Measurements from ENCODE around the gene RAB4B. TPM values are rescaled to one million over a fixed set of nuclear protein-coding genes. Genes with fewer than 3 reads are reported as not detected.
A peak's percentile ranks its signal among the peaks of the same experiment; 100 is the strongest.

The RAB4B gene
- total and polyA plus RNA-seq, 2 of the 13 experiments (the other 11 are each of a cell fraction or from before 2014, with no cell fraction given) = 3.3 to 5.4 TPM

DNA sequence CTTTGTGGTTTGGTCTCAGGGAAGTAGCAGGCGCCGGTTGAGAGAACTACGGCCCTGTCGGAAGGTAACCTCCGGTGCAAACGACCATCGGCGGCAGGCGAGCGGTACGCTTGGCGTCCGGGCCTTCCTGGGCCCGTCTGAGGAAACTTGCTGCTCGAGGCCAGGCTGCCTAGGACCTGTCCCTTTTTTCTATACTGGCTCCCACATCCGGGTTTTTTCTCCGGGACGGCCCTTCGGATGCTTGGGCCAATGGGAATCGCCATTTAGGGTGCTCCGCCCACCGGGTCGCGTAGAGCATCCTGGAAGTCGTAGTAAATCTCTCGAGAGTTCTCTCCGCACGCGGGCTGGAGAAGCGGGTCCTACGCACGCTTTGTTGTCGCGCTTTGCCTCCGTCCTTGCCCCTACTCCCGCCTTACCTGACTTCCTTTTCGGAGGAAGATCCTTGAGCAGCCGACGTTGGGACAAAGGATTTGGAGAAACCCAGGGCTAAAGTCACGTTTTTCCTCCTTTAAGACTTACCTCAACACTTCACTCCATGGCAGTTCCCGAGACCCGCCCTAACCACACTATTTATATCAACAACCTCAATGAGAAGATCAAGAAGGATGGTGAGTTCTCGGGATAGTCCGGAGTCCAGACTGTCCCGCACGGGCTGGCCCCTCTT lies 27.0 kb upstream of the RAB4B start, which contains the start of gene SNRPA (continued):
- TF ChIP-seq, protein P1, sequence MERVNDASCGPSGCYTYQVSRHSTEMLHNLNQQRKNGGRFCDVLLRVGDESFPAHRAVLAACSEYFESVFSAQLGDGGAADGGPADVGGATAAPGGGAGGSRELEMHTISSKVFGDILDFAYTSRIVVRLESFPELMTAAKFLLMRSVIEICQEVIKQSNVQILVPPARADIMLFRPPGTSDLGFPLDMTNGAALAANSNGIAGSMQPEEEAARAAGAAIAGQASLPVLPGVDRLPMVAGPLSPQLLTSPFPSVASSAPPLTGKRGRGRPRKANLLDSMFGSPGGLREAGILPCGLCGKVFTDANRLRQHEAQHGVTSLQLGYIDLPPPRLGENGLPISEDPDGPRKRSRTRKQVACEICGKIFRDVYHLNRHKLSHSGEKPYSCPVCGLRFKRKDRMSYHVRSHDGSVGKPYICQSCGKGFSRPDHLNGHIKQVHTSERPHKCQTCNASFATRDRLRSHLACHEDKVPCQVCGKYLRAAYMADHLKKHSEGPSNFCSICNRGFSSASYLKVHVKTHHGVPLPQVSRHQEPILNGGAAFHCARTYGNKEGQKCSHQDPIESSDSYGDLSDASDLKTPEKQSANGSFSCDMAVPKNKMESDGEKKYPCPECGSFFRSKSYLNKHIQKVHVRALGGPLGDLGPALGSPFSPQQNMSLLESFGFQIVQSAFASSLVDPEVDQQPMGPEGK (CRISPR knock-in tag; IDR thresholded peaks at IDR 0.05) = no peak; the same call in 1 of the 2 replicates
- peak; percentile 79; the same call in 1 of the 2 replicates for TF ChIP-seq ZNF773 (CRISPR knock-in tag; IDR thresholded peaks at IDR 0.05; ENCODE audit: borderline replicate concordance)
- no peak for TF ChIP-seq ZNF235 (CRISPR knock-in tag; IDR thresholded peaks at IDR 0.05; ENCODE audit: borderline replicate concordance)
- TF ChIP-seq, protein P2, sequence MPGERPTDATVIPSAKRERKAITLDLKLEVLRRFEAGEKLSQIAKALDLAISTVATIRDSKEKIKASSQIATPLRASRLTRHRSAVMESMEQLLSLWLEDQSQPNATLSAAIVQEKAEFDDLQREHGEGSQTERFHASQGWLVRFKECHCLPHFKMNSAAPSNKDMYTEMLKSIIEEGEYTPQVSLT (CRISPR knock-in tag; IDR thresholded peaks at IDR 0.05; ENCODE audit: borderline replicate concordance, low read depth) = no peak
- TF ChIP-seq ZNF788 (CRISPR knock-in tag; IDR thresholded peaks at IDR 0.05; ENCODE audit: borderline replicate concordance) = no peak
- TF ChIP-seq ZMYM4 (CRISPR knock-in tag; IDR thresholded peaks at IDR 0.05) = peak; percentile 3; the same call in 1 of the 2 replicates
- TF ChIP-seq, protein P3, sequence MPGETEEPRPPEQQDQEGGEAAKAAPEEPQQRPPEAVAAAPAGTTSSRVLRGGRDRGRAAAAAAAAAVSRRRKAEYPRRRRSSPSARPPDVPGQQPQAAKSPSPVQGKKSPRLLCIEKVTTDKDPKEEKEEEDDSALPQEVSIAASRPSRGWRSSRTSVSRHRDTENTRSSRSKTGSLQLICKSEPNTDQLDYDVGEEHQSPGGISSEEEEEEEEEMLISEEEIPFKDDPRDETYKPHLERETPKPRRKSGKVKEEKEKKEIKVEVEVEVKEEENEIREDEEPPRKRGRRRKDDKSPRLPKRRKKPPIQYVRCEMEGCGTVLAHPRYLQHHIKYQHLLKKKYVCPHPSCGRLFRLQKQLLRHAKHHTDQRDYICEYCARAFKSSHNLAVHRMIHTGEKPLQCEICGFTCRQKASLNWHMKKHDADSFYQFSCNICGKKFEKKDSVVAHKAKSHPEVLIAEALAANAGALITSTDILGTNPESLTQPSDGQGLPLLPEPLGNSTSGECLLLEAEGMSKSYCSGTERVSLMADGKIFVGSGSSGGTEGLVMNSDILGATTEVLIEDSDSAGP (CRISPR knock-in tag; IDR thresholded peaks at IDR 0.05; ENCODE audit: borderline replicate concordance) = peak; percentile 98
- no peak for TF ChIP-seq MTF1 (CRISPR knock-in tag; IDR thresholded peaks at IDR 0.05)
- TF ChIP-seq POLR2G (IDR thresholded peaks at IDR 0.05; ENCODE audit: low read depth, low read length) = peak; percentile 84
- no peak for TF ChIP-seq ZNF256 (CRISPR knock-in tag; conservative IDR thresholded peaks at IDR 0.05)
- no peak for TF ChIP-seq ZNF572 (CRISPR knock-in tag; IDR thresholded peaks at IDR 0.05)
- no peak for TF ChIP-seq GPN1 (CRISPR knock-in tag; IDR thresholded peaks at IDR 0.05; ENCODE audit: borderline replicate concordance)
- no peak for TF ChIP-seq ZKSCAN8 (CRISPR knock-in tag; IDR thresholded peaks at IDR 0.05; ENCODE audit: borderline replicate concordance)
- no peak for TF ChIP-seq ZNF224 (CRISPR knock-in tag; IDR thresholded peaks at IDR 0.05)
- no peak for TF ChIP-seq SSRP1 (CRISPR knock-in tag; IDR thresholded peaks at IDR 0.05)
- TF ChIP-seq ARNT2 (CRISPR knock-in tag; IDR thresholded peaks at IDR 0.05; ENCODE audit: low read depth) = 0 out of 2 replicates have a peak, but pooled peaks have one; percentile 3
- TF ChIP-seq, protein P4, sequence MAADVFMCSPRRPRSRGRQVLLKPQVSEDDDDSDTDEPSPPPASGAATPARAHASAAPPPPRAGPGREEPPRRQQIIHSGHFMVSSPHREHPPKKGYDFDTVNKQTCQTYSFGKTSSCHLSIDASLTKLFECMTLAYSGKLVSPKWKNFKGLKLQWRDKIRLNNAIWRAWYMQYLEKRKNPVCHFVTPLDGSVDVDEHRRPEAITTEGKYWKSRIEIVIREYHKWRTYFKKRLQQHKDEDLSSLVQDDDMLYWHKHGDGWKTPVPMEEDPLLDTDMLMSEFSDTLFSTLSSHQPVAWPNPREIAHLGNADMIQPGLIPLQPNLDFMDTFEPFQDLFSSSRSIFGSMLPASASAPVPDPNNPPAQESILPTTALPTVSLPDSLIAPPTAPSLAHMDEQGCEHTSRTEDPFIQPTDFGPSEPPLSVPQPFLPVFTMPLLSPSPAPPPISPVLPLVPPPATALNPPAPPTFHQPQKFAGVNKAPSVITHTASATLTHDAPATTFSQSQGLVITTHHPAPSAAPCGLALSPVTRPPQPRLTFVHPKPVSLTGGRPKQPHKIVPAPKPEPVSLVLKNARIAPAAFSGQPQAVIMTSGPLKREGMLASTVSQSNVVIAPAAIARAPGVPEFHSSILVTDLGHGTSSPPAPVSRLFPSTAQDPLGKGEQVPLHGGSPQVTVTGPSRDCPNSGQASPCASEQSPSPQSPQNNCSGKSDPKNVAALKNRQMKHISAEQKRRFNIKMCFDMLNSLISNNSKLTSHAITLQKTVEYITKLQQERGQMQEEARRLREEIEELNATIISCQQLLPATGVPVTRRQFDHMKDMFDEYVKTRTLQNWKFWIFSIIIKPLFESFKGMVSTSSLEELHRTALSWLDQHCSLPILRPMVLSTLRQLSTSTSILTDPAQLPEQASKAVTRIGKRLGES (CRISPR knock-in tag; IDR thresholded peaks at IDR 0.05; ENCODE audit: borderline replicate concordance) = 0 out of 2 replicates have a peak, but pooled peaks have one; percentile 46
- TF ChIP-seq HNF4G (IDR thresholded peaks at IDR 0.05; ENCODE audit: borderline replicate concordance, low read depth, low read length) = no peak; the same call in 1 of the 2 replicates
- TF ChIP-seq HNF4G (CRISPR knock-in tag; IDR thresholded peaks at IDR 0.05; ENCODE audit: borderline replicate concordance, low read depth) = no peak
- TF ChIP-seq ZEB1 (IDR thresholded peaks at IDR 0.05; ENCODE audit: insufficient replicate concordance, low read depth) = peak; percentile 43
- no peak for TF ChIP-seq ZNF619 (CRISPR knock-in tag; IDR thresholded peaks at IDR 0.05)
- TF ChIP-seq MEF2D (CRISPR knock-in tag; IDR thresholded peaks at IDR 0.05) = no peak
- no peak for TF ChIP-seq CC2D1A (CRISPR knock-in tag; IDR thresholded peaks at IDR 0.05)
- TF ChIP-seq NCOR1 (IDR thresholded peaks at IDR 0.05; ENCODE audit: borderline replicate concordance, low read length) = no peak
